ENCODE data around the gene ZNF462.
A peak's percentile ranks its signal among the peaks of the same experiment; 100 is the strongest.

Gene ZNF462

GRCh38 chr9:106891286-106891685 is 28.3 kb downstream of the ZNF462 start:
- Histone ChIP-seq H3K4me3 (ENCODE audit: low read length in 2 of 2) (no peak overlapping the region), H3K27me3 (ENCODE audit: control insufficient read depth in 3 of 3, insufficient read depth in 3 of 3, low read depth in 1 of 3, low read length in 3 of 3) (no peaks in the 10 kb centered on the region), H4K91ac (ENCODE audit: low read depth, low read length, poor library complexity) (no peak overlapping the region), H3K9ac (ENCODE audit: low read depth, low read length, poor library complexity) (no peak overlapping the region), H2BK120ac (ENCODE audit: low read depth, low read length) (no peak overlapping the region), H3K4me1 (ENCODE audit: control insufficient read depth in 2 of 2, insufficient read depth in 1 of 2, low read depth in 1 of 2, low read length in 2 of 2) (peaks cover 22 to 24% of the 10 kb centered on the region in 2 donors), H4K8ac (ENCODE audit: low read depth, low read length) (no peak overlapping the region), H3K23ac (ENCODE audit: low read depth, low read length, poor library complexity) (no peak overlapping the region), H2BK12ac (ENCODE audit: low read length) (no peak overlapping the region), H3K36me3 (replicated peaks in 1 of 2; ENCODE audit: control insufficient read depth in 2 of 2, insufficient read depth in 2 of 2, low read length in 2 of 2) (peaks cover 0 to 83% of the 10 kb centered on the region in 2 donors), H2BK15ac (ENCODE audit: low read length) (no peak overlapping the region), H3K14ac (ENCODE audit: low read length) (no peak overlapping the region), H3K79me1 (ENCODE audit: low read depth, low read length) (peaks cover 3% of the 10 kb centered on the region), H3K9me3 (replicated peaks in 1 of 2; ENCODE audit: control insufficient read depth in 2 of 2, insufficient read depth in 1 of 2, low read depth in 1 of 2, low read length in 2 of 2) (peaks cover 0 to 27% of the 10 kb centered on the region in 2 donors), H3K4ac (ENCODE audit: low read length) (no peak overlapping the region), H3K4me2 (ENCODE audit: insufficient read depth, low read length, poor library complexity, severe bottlenecking) (no peak overlapping the region), H2AK5ac (ENCODE audit: low read depth, low read length) (no peak overlapping the region), H3K27ac (replicated peaks; ENCODE audit: low read length) (peak overlapping the region; percentile 31), H2BK5ac (ENCODE audit: low read length) (no peak overlapping the region), H2AFZ (ENCODE audit: low read length) (no peak overlapping the region), H3K18ac (ENCODE audit: low read length) (no peak overlapping the region)
- no peak for DNase-seq (ENCODE audit: low spot score)
- no CpG with 5 or more reads among the region's 5 CpGs for WGBS, 2 donors (ENCODE audit: extremely low coverage in 2 of 2, insufficient read length in 2 of 2, insufficient replicate concordance in 1 of 2)

- no peak overlapping the region for H3K9ac ChIP-seq (ENCODE audit: low read depth, low read length, poor library complexity)
- H3K36me3 ChIP-seq (replicated peaks in 1 of 2; ENCODE audit: control insufficient read depth in 2 of 2, insufficient read depth in 2 of 2, low read length in 2 of 2): peaks cover 0 to 83% of the 10 kb centered on the region in 2 donors
- peaks cover 0 to 19% of the 10 kb centered on the region in 2 donors for H3K9me3 ChIP-seq (replicated peaks in 1 of 2; ENCODE audit: control insufficient read depth in 2 of 2, insufficient read depth in 1 of 2, low read depth in 1 of 2, low read length in 2 of 2)
- H3K79me1 ChIP-seq (ENCODE audit: low read depth, low read length): peaks cover 3% of the 10 kb centered on the region
- peaks cover 22 to 24% of the 10 kb centered on the region in 2 donors for H3K4me1 ChIP-seq (ENCODE audit: control insufficient read depth in 2 of 2, insufficient read depth in 1 of 2, low read depth in 1 of 2, low read length in 2 of 2)
- no peak overlapping the region for H3K4me3 ChIP-seq (ENCODE audit: low read length in 2 of 2)
- H3K27ac ChIP-seq (replicated peaks; ENCODE audit: low read length): peak overlapping the region; percentile 64
- H3K27me3 ChIP-seq (ENCODE audit: control insufficient read depth in 3 of 3, insufficient read depth in 3 of 3, low read depth in 1 of 3, low read length in 3 of 3): no peaks in the 10 kb centered on the region
- H2BK12ac ChIP-seq (ENCODE audit: low read length): no peak overlapping the region
- H3K4ac ChIP-seq (ENCODE audit: low read length): no peak overlapping the region
- no peak overlapping the region for H4K91ac ChIP-seq (ENCODE audit: low read depth, low read length, poor library complexity)
- no peak overlapping the region for H3K18ac ChIP-seq (ENCODE audit: low read length)
- H2AK5ac ChIP-seq (ENCODE audit: low read depth, low read length): no peak overlapping the region
- DNase-seq (ENCODE audit: low spot score): peak; percentile 47
- H2BK5ac ChIP-seq (ENCODE audit: low read length): no peak overlapping the region
- no peak overlapping the region for H2BK120ac ChIP-seq (ENCODE audit: low read depth, low read length)
- no peak overlapping the region for H2BK15ac ChIP-seq (ENCODE audit: low read length)
- no peak overlapping the region for H3K23ac ChIP-seq (ENCODE audit: low read depth, low read length, poor library complexity)
- no peak overlapping the region for H2AFZ ChIP-seq (ENCODE audit: low read length)
- H3K4me2 ChIP-seq (ENCODE audit: insufficient read depth, low read length, poor library complexity, severe bottlenecking): peak overlapping the region; percentile 21
- WGBS, 2 donors (ENCODE audit: extremely low coverage in 2 of 2, insufficient read length in 2 of 2, insufficient replicate concordance in 1 of 2): no CpG with 5 or more reads among the region's 4 CpGs
- no peak overlapping the region for H3K14ac ChIP-seq (ENCODE audit: low read length)
- H4K8ac ChIP-seq (ENCODE audit: low read depth, low read length): no peak overlapping the region
These were observed 29.7 kb downstream of the ZNF462 start for GRCh38 chr9:106892632-106893031.

GRCh38 chr9:106893088-106893487 is 30.1 kb downstream of the ZNF462 start:
- Histone ChIP-seq H2BK12ac (ENCODE audit: low read length) (no peak overlapping the region), H3K79me1 (ENCODE audit: low read depth, low read length) (peaks cover 3% of the 10 kb centered on the region), H2AK5ac (ENCODE audit: low read depth, low read length) (no peak overlapping the region), H3K4me2 (ENCODE audit: insufficient read depth, low read length, poor library complexity, severe bottlenecking) (no peak overlapping the region), H2BK120ac (ENCODE audit: low read depth, low read length) (no peak overlapping the region), H3K27ac (replicated peaks; ENCODE audit: low read length) (peak overlapping the region; percentile 14), H3K36me3 (replicated peaks in 1 of 2; ENCODE audit: control insufficient read depth in 2 of 2, insufficient read depth in 2 of 2, low read length in 2 of 2) (peaks cover 0 to 86% of the 10 kb centered on the region in 2 donors), H2BK5ac (ENCODE audit: low read length) (no peak overlapping the region), H3K9me3 (replicated peaks in 1 of 2; ENCODE audit: control insufficient read depth in 2 of 2, insufficient read depth in 1 of 2, low read depth in 1 of 2, low read length in 2 of 2) (peaks cover 0 to 17% of the 10 kb centered on the region in 2 donors), H3K4me1 (ENCODE audit: control insufficient read depth in 2 of 2, insufficient read depth in 1 of 2, low read depth in 1 of 2, low read length in 2 of 2) (peaks cover 22 to 24% of the 10 kb centered on the region in 2 donors), H3K27me3 (ENCODE audit: control insufficient read depth in 3 of 3, insufficient read depth in 3 of 3, low read depth in 1 of 3, low read length in 3 of 3) (no peaks in the 10 kb centered on the region), H3K18ac (ENCODE audit: low read length) (no peak overlapping the region), H3K4ac (ENCODE audit: low read length) (no peak overlapping the region), H4K91ac (ENCODE audit: low read depth, low read length, poor library complexity) (no peak overlapping the region), H3K23ac (ENCODE audit: low read depth, low read length, poor library complexity) (no peak overlapping the region), H4K8ac (ENCODE audit: low read depth, low read length) (no peak overlapping the region), H3K9ac (ENCODE audit: low read depth, low read length, poor library complexity) (no peak overlapping the region), H2AFZ (ENCODE audit: low read length) (no peak overlapping the region), H2BK15ac (ENCODE audit: low read length) (no peak overlapping the region), H3K14ac (ENCODE audit: low read length) (no peak overlapping the region), H3K4me3 (ENCODE audit: low read length in 2 of 2) (no peak overlapping the region)
- no CpG with 5 or more reads among the region's 1 CpG for WGBS, 2 donors (ENCODE audit: extremely low coverage in 2 of 2, insufficient read length in 2 of 2, insufficient replicate concordance in 1 of 2)
- no peak for DNase-seq (ENCODE audit: low spot score)

- H4K8ac ChIP-seq (ENCODE audit: low read depth, low read length): no peak overlapping the region
- H3K14ac ChIP-seq (ENCODE audit: low read length): no peak overlapping the region
These were observed 33.7 kb downstream of the ZNF462 start for GRCh38 chr9:106896695-106897094.

More at GRCh38 chr9:106896695-106897094, 33.7 kb downstream of the ZNF462 start:
- H2BK120ac ChIP-seq (ENCODE audit: low read depth, low read length): no peak overlapping the region
- H3K18ac ChIP-seq (ENCODE audit: low read length): no peak overlapping the region
- no peak overlapping the region for H4K91ac ChIP-seq (ENCODE audit: low read depth, low read length, poor library complexity)
- no peak overlapping the region for H2BK5ac ChIP-seq (ENCODE audit: low read length)
- no peaks in the 10 kb centered on the region for H3K27me3 ChIP-seq (ENCODE audit: control insufficient read depth in 3 of 3, insufficient read depth in 3 of 3, low read depth in 1 of 3, low read length in 3 of 3)
- H3K9me3 ChIP-seq (replicated peaks in 1 of 2; ENCODE audit: control insufficient read depth in 2 of 2, insufficient read depth in 1 of 2, low read depth in 1 of 2, low read length in 2 of 2): peaks cover 0 to 33% of the 10 kb centered on the region in 2 donors
- H3K36me3 ChIP-seq (replicated peaks in 1 of 2; ENCODE audit: control insufficient read depth in 2 of 2, insufficient read depth in 2 of 2, low read length in 2 of 2): peaks cover 4 to 74% of the 10 kb centered on the region in 2 donors
- H3K4me3 ChIP-seq (ENCODE audit: low read length in 2 of 2): no peak overlapping the region
- no peak overlapping the region for H2AK5ac ChIP-seq (ENCODE audit: low read depth, low read length)
- no peak overlapping the region for H3K23ac ChIP-seq (ENCODE audit: low read depth, low read length, poor library complexity)
- H3K79me1 ChIP-seq (ENCODE audit: low read depth, low read length): peaks cover 4% of the 10 kb centered on the region
- H2BK15ac ChIP-seq (ENCODE audit: low read length): no peak overlapping the region
- no CpG with 5 or more reads among the region's 1 CpG for WGBS, 2 donors (ENCODE audit: extremely low coverage in 2 of 2, insufficient read length in 2 of 2, insufficient replicate concordance in 1 of 2)
- no peak overlapping the region for H2AFZ ChIP-seq (ENCODE audit: low read length)
- no peak overlapping the region for H3K27ac ChIP-seq (replicated peaks; ENCODE audit: low read length)
- no peak overlapping the region for H3K4ac ChIP-seq (ENCODE audit: low read length)
- H3K4me2 ChIP-seq (ENCODE audit: insufficient read depth, low read length, poor library complexity, severe bottlenecking): no peak overlapping the region
- peaks cover 11 to 12% of the 10 kb centered on the region in 2 donors for H3K4me1 ChIP-seq (ENCODE audit: control insufficient read depth in 2 of 2, insufficient read depth in 1 of 2, low read depth in 1 of 2, low read length in 2 of 2)
- DNase-seq (ENCODE audit: low spot score): no peak
- H2BK12ac ChIP-seq (ENCODE audit: low read length): no peak overlapping the region
- H3K9ac ChIP-seq (ENCODE audit: low read depth, low read length, poor library complexity): no peak overlapping the region

Data from neuronal stem cell (in vitro differentiated cells).